Activated naive CD4-positive, alpha-beta T cell treated with anti-CD3 and anti-CD28 coated beads, Interleukin-2, amount 10 ng/mL, durations not matched to agents 7 days and 5 days (primary cell): ENCODE data around the gene SDF4.

Experiments used
- CTCF ChIA-PET: fragments of 350-600 bp; sonication (Branson Sonifier 250); formaldehyde crosslinking; loops from one replicate; lab custom pipeline; 2021; ENCODE audit warnings: antibody characterized with exemption; lab: Charles Lee
- DNase-seq: peaks from one replicate; pipeline ENCODE4 v3.0.0-alpha.2; 2020
- H3K27ac Mint-ChIP-seq: one replicate; pipeline ENCODE4 v1.8.0; 2021; ENCODE audit warnings: mild to moderate bottlenecking, moderate library complexity, mixed read lengths
- H3K27me3 Mint-ChIP-seq: one replicate; pipeline ENCODE4 v1.8.0; 2021; ENCODE audit warnings: mild to moderate bottlenecking, mixed read lengths
- H3K36me3 Mint-ChIP-seq: one replicate; pipeline ENCODE4 v1.8.0; 2021; ENCODE audit warnings: mixed read lengths
- H3K4me1 Mint-ChIP-seq: one replicate; pipeline ENCODE4 v1.8.0; 2021; ENCODE audit warnings: mixed read lengths
- H3K4me3 Mint-ChIP-seq: one replicate; pipeline ENCODE4 v1.8.0; 2021; ENCODE audit warnings: mild to moderate bottlenecking, moderate library complexity, mixed read lengths
- H3K9me3 Mint-ChIP-seq: one replicate; pipeline ENCODE4 v1.8.0; 2021; ENCODE audit warnings: mixed read lengths

Gene SDF4

DNA sequence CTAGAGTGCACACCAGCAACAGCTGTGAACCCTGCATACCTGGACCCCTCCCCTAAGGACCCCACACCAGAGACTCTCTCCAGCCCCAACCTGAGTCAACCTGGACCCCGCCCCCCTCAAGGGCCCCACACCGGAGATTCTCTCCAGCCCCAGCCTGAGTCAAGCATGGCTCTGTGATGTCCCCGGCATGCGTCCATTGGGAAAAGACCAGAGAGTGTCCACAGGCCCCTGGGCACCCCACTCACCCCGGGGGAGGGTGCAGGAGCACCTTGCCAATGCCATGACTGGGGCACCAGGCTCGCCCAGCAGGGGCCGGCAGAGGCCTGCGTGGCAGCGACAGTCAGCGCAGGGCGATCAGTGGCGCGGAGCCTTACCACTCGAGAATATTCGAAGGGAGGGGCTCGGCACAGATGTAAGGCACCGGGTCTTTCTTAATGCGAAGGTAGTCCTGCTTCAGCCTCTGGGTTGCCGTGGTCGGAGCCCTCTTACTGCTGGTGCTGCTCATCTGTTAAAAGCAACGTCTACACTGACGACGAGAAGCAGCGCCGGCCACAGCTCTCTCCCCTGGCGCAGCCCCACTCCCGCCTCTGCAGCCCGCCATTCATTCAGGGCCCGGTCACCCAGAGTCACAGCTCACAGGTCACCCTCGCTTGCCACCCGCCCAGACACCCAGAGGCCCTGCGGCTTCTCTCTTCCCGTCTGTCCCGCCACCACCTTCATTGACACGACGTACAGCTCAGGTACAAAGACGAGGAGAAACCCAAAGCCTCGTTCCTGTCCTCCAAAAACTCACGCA lies 35.9 kb upstream of the SDF4 start:
- Mint-ChIP-seq H3K27me3 (no peaks in the 10 kb centered on the region), H3K36me3 (peaks cover 45% of the 10 kb centered on the region), H3K4me3 (no peak overlapping the region), H3K9me3 (no peaks in the 10 kb centered on the region), H3K4me1 (peaks cover 31% of the 10 kb centered on the region), H3K27ac (no peak overlapping the region)
- CTCF ChIA-PET, result interaction anchor here (1.5 kb wide), 1 partner anchor 145 kb away, joined by 3 read pairs; no protein-coding TSS in a partner anchor
- no peak for DNase-seq

DNA sequence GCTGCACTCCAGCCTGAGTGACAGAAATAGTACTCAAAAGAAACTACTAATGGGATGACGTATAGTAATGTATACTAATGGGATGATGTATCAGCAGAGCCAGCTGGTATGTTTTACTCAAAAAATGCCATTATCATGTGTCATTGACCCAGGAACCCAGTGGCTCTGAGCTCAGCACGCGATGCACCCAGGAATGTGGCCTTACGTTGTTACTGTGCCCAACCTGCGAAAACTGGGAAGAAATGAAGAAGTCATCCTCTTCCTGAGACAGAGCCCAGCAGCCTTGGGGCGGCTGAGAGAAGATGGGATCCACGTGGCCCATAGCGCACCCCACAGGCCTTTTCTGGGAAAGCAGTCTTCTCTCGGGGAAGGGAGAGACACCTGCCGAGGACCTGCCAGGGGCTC lies 33.1 kb upstream of the SDF4 start:
- Mint-ChIP-seq H3K4me3 (no peak overlapping the region), H3K27ac (no peak overlapping the region), H3K36me3 (peaks cover 38% of the 10 kb centered on the region), H3K27me3 (no peaks in the 10 kb centered on the region), H3K9me3 (no peaks in the 10 kb centered on the region), H3K4me1 (peaks cover 16% of the 10 kb centered on the region)
- CTCF ChIA-PET, result interaction anchor here (2.7 kb wide), 1 partner anchor 143 kb away, joined by 17 read pairs; no protein-coding TSS in a partner anchor
- no peak for DNase-seq

DNA sequence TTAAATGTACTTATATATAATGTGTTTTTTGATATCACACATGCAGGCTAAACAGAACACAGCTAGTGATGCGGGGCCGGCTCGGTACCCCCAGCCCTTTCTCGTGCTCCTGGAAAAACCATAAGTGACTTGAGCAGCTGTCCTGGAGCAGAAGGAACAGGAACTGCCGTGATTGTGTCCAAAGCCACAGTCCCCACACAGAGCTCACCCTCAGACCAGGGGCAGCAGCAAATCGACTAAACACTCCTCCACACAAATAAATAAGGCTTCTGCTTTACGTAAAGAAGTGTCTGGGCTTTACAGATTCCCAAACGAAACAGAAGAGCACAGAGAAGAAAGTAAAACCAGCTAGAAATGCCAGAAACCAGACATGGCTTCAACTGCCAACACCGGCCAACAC lies 32.2 kb upstream of the SDF4 start:
- CTCF ChIA-PET, result interaction anchor here (2.7 kb wide), 1 partner anchor 142 kb away, joined by 17 read pairs; no protein-coding TSS in a partner anchor
- DNase-seq, result no peak
- peaks cover 43% of the 10 kb centered on the region for H3K36me3 Mint-ChIP-seq
- H3K4me1 Mint-ChIP-seq, result peaks cover 13% of the 10 kb centered on the region
- no peaks in the 10 kb centered on the region for H3K9me3 Mint-ChIP-seq
- H3K27ac Mint-ChIP-seq, result no peak overlapping the region
- no peaks in the 10 kb centered on the region for H3K27me3 Mint-ChIP-seq
- H3K4me3 Mint-ChIP-seq, result no peak overlapping the region

- Mint-ChIP-seq H3K4me3 (no peak overlapping the region), H3K36me3 (peaks cover 45% of the 10 kb centered on the region), H3K4me1 (peaks cover 14% of the 10 kb centered on the region), H3K27me3 (no peaks in the 10 kb centered on the region), H3K9me3 (no peaks in the 10 kb centered on the region), H3K27ac (no peak overlapping the region)
- CTCF ChIA-PET, result no interaction called here
- no peak for DNase-seq
Measured at GRCh38 chr1:1262758-1263157, 31.0 kb upstream of the SDF4 start.

DNA sequence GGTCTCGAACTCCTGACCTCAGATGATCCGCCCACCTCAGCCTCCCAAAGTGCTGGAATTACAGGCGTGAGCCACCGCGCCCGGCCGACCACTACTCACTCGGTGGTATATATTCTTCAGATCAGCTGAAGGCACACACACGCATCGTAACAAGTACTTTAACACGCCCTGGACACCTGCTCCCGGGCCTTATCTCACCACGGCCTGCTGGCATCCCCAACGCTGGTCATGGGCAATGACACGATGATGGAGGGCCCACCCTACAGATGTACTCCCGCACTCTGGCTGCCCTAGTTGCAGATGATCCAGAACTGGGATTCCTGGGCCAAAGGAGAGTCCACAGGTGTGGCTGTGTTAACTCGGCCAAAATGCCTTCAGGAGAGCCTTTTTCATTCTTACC lies 30.3 kb upstream of the SDF4 start:
- H3K27me3 Mint-ChIP-seq, result no peaks in the 10 kb centered on the region
- H3K4me3 Mint-ChIP-seq, result no peak overlapping the region
- peaks cover 44% of the 10 kb centered on the region for H3K36me3 Mint-ChIP-seq
- H3K27ac Mint-ChIP-seq, result no peak overlapping the region
- no peak for DNase-seq
- CTCF ChIA-PET, result interaction anchor here (1.9 kb wide), 1 partner anchor 140 kb away, joined by 9 read pairs; no protein-coding TSS in a partner anchor
- H3K4me1 Mint-ChIP-seq, result peaks cover 16% of the 10 kb centered on the region
- H3K9me3 Mint-ChIP-seq, result no peaks in the 10 kb centered on the region

GRCh38 chr1:1260843-1261560 lies 29.2 kb upstream of the SDF4 start:
- Mint-ChIP-seq H3K27me3 (no peaks in the 10 kb centered on the region), H3K27ac (peak overlapping the region; percentile 85), H3K4me1 (peaks cover 16% of the 10 kb centered on the region), H3K36me3 (peaks cover 45% of the 10 kb centered on the region), H3K9me3 (no peaks in the 10 kb centered on the region), H3K4me3 (no peak overlapping the region)
- CTCF ChIA-PET, result interaction anchor here (1.1 to 1.9 kb wide), 2 partner anchors 23 to 139 kb away, joined by 3 to 9 read pairs; no protein-coding TSS in a partner anchor
- DNase-seq, result no peak

DNA sequence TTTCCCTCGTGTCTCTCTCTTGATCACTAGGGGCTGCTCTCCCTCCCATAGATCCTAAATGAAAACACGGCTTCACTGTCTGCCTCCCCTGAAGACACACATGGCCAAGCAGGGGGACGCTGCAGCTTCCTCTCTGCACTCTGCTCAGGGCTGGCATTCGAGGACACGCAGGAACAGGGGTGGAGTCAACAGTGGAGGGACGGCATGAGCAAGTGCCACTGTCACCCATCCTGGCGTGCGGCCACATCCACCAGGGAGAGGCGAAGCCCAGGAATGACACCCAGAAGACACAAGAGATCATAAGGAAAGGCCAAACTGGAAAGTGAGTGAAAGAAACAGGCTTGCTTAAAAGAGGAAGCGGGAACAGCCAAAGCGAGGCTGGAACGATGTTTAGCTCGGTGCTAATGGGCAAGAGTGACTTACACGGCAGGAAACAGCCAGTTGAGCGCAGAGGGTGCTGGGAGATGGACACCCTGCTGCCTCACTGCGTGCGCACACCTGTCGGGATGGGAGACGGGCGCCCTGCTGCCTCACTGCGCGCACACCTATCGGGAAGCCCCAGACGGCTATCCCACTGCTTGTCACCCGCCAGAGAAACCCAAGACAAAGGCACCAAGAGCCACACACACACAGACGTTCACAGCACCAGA lies 28.3 kb upstream of the SDF4 start:
- CTCF ChIA-PET, result interaction anchor here (1.1 kb wide), 1 partner anchor 22 kb away, joined by 3 read pairs; no protein-coding TSS in a partner anchor
- peaks cover 16% of the 10 kb centered on the region for H3K4me1 Mint-ChIP-seq
- peak overlapping the region; percentile 3 for H3K27ac Mint-ChIP-seq
- peaks cover 44% of the 10 kb centered on the region for H3K36me3 Mint-ChIP-seq
- DNase-seq, result no peak
- H3K9me3 Mint-ChIP-seq, result no peaks in the 10 kb centered on the region
- H3K4me3 Mint-ChIP-seq, result no peak overlapping the region
- H3K27me3 Mint-ChIP-seq, result no peaks in the 10 kb centered on the region

DNA sequence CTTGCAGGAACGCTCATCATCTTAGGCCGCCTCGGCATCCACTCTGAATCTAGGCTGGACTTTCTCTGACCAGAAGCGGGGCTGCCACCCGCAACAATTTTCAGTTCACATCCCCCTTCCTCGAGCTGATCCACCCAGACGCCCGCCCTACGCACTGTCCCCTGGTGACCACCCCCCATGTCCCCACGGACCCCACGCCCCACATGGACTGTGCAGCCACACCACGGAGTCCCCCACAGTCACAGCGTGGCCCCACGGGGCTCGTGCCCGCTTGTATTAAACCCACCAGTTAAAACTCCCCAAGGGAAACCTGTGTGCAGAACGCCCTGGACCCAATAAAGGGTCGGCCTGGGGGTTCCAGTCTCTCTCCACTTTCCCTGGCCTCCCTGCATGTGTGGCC lies 27.7 kb upstream of the SDF4 start:
- H3K36me3 Mint-ChIP-seq, result peaks cover 46% of the 10 kb centered on the region
- no peaks in the 10 kb centered on the region for H3K9me3 Mint-ChIP-seq
- no peaks in the 10 kb centered on the region for H3K27me3 Mint-ChIP-seq
- CTCF ChIA-PET, result no interaction called here
- no peak for DNase-seq
- H3K4me3 Mint-ChIP-seq, result no peak overlapping the region
- peaks cover 16% of the 10 kb centered on the region for H3K4me1 Mint-ChIP-seq
- peak overlapping the region; percentile 3 for H3K27ac Mint-ChIP-seq

DNA sequence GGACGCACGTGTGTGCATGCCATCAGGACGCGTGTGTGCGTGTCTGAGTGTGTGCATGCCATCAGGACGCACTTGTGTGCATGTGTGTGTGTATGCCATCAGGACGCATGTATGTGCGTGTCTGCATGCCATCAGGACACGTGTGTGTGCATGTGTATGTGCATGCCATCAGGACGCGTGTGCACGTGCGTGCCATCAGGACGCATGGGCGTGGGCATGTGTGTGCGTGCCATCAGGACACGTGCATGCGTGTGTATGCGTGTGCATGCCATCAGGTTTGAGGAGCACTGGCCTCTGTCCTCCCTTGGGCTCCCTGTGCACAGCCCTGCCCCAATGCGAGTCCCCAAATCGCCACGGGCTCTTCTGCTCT lies 27.3 kb upstream of the SDF4 start:
- no peak overlapping the region for H3K4me3 Mint-ChIP-seq
- H3K4me1 Mint-ChIP-seq, result peaks cover 16% of the 10 kb centered on the region
- DNase-seq, result no peak
- H3K36me3 Mint-ChIP-seq, result peaks cover 45% of the 10 kb centered on the region
- H3K27ac Mint-ChIP-seq, result no peak overlapping the region
- no peaks in the 10 kb centered on the region for H3K27me3 Mint-ChIP-seq
- no peaks in the 10 kb centered on the region for H3K9me3 Mint-ChIP-seq
- CTCF ChIA-PET, result no interaction called here

DNA sequence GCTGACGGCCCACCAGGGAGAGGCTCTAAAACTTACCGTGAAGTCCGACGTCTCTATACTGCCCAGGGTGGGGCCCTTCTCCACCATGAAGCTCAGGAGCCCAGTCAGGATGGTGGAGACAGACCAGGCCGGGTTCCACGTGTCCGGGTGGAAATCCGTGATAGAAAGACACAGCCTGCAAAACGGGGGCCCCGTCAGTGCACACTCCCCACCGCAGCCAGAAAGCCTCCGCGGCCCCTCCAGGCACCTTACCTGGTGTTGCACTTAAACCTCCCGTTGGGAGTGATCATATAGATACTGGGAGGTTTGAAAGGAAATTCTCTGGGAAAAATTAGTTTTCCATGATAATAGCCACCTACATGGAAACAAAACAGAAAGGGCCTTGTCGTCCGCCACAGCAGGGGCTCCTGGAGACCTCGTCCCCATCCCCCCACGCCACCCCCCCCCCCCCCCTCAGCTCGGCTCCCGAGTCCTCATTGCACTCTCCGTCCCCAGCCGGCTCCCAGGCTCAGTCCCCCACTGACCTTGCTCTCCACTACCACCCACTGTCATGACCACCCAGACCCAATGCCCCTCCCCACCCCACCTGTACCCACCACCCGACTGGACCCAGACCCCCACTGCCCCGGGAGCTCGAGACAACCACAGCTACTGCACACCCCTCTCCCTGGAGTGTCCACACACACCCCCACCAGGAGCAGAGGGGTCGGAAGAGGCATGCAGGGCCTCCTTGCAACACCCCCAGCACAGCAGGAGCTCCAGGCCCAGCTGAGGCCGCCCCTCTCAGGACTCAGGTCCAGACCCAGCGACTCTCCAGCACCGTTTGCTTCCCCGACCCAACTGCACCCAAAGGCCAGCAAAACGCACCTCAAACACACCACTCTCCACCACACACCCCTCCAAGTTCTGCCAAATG lies 25.4 kb upstream of the SDF4 start:
- Mint-ChIP-seq H3K9me3 (no peaks in the 10 kb centered on the region), H3K27me3 (no peaks in the 10 kb centered on the region), H3K4me3 (no peak overlapping the region), H3K36me3 (peaks cover 51% of the 10 kb centered on the region), H3K4me1 (peaks cover 12% of the 10 kb centered on the region), H3K27ac (no peak overlapping the region)
- DNase-seq, result no peak
- CTCF ChIA-PET, result interaction anchor here (0.6 kb wide), 1 partner anchor 132 kb away, joined by 3 read pairs; no protein-coding TSS in a partner anchor

- Mint-ChIP-seq H3K9me3 (no peaks in the 10 kb centered on the region), H3K4me1 (peaks cover 14% of the 10 kb centered on the region), H3K27ac (no peak overlapping the region), H3K36me3 (peaks cover 50% of the 10 kb centered on the region), H3K27me3 (no peaks in the 10 kb centered on the region), H3K4me3 (no peak overlapping the region)
- CTCF ChIA-PET, result no interaction called here
- DNase-seq, result no peak
Measured at GRCh38 chr1:1255611-1256010, 23.8 kb upstream of the SDF4 start.

GRCh38 chr1:1255078-1255477 lies 23.3 kb upstream of the SDF4 start:
- Mint-ChIP-seq H3K36me3 (peaks cover 45% of the 10 kb centered on the region), H3K4me1 (peaks cover 18% of the 10 kb centered on the region), H3K27ac (no peak overlapping the region), H3K27me3 (no peaks in the 10 kb centered on the region), H3K4me3 (no peak overlapping the region), H3K9me3 (no peaks in the 10 kb centered on the region)
- no peak for DNase-seq
- CTCF ChIA-PET, result no interaction called here

GRCh38 chr1:1254667-1254998 lies 22.8 kb upstream of the SDF4 start:
- H3K27ac Mint-ChIP-seq, result no peak overlapping the region
- no peak overlapping the region for H3K4me3 Mint-ChIP-seq
- peaks cover 40% of the 10 kb centered on the region for H3K36me3 Mint-ChIP-seq

More at GRCh38 chr1:1254667-1254998, 22.8 kb upstream of the SDF4 start:
- DNase-seq, result no peak
- CTCF ChIA-PET, result no interaction called here
- Mint-ChIP-seq H3K4me1 (peaks cover 21% of the 10 kb centered on the region), H3K9me3 (no peaks in the 10 kb centered on the region), H3K27me3 (no peaks in the 10 kb centered on the region)
